ENCODE measurements around the gene STOX1.

DNA sequence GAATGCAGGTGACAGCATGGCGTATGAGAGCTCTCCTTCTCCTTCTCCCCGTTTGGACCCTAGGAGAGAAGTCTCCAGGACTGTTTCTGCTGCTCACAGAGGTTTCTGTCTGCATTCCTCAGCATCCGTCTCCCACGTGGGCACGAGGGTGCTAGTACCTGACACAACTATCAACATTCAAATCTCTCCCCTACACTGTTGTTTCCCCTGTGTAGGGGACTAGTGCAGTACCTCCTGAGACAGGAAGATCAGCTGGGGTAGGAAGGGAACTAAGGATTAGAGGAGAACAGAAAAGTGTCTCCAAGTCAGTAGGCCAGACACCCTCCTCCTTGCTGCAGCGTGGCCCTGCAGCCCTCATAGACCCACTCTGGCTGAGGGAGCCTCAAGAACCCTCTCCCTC, 29.0 kb downstream of the STOX1 start:
- TF ChIP-seq, protein P1, sequence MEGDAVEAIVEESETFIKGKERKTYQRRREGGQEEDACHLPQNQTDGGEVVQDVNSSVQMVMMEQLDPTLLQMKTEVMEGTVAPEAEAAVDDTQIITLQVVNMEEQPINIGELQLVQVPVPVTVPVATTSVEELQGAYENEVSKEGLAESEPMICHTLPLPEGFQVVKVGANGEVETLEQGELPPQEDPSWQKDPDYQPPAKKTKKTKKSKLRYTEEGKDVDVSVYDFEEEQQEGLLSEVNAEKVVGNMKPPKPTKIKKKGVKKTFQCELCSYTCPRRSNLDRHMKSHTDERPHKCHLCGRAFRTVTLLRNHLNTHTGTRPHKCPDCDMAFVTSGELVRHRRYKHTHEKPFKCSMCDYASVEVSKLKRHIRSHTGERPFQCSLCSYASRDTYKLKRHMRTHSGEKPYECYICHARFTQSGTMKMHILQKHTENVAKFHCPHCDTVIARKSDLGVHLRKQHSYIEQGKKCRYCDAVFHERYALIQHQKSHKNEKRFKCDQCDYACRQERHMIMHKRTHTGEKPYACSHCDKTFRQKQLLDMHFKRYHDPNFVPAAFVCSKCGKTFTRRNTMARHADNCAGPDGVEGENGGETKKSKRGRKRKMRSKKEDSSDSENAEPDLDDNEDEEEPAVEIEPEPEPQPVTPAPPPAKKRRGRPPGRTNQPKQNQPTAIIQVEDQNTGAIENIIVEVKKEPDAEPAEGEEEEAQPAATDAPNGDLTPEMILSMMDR (IDR thresholded peaks at IDR 0.05): no peak
- no peak for TF ChIP-seq POLR2A (IDR thresholded peaks at IDR 0.05)
- TF ChIP-seq EP300 (IDR thresholded peaks at IDR 0.05): no peak
- TF ChIP-seq POLR2AphosphoS5 (IDR thresholded peaks at IDR 0.05): no peak

Data from gastroesophageal sphincter (tissue), 3 donors.